Ramos (cell line): Measurements from ENCODE around the gene QSOX1.

ENCODE experiments used
- in situ Hi-C: fragments of 300-500 bp; cut with MboI; formaldehyde crosslinking; loops from one replicate; pipeline ENCODE4 v1.14.3; 2022; ENCODE audit warnings: low sequenced_read_pairs; ENCODE audit not compliant: unreplicated experiment

The QSOX1 gene

GRCh38 chr1:180230416-180230790 is 75.7 kb downstream of the QSOX1 start:
- in situ Hi-C loops: no loop called here

GRCh38 chr1:180230791-180231505 is 76.3 kb downstream of the QSOX1 start:
- in situ Hi-C loops: no loop called here

GRCh38 chr1:180231506-180231921 is 76.8 kb downstream of the QSOX1 start:
- in situ Hi-C loops: no loop called here

DNA sequence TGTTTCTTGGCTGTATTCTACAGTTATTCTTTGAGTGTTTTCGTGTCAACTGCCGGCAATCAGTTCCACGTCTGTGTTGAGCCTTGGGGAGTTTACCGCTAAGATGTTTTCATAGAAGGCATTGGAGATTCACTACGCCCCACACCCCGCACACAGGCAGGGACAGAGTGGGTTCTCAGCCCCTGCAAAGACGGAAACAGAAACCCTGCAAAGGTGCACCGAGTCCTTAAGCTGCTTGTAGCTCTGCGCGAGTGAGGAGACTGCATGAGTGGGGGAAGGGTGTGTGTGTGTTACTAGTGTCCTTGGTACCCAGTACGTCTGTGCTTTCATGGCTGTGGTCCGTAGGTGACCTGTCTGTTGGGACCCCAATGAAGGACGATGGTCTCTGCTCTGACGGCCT is 77.3 kb downstream of the QSOX1 start:
- in situ Hi-C loops: no loop called here

GRCh38 chr1:180232521-180233043 is 77.9 kb downstream of the QSOX1 start:
- in situ Hi-C loops: no loop called here

GRCh38 chr1:180233191-180234011 is 78.7 kb downstream of the QSOX1 start:
- in situ Hi-C loops: no loop called here

- in situ Hi-C loops: no loop called here
Measured at GRCh38 chr1:180234369-180235076, 79.9 kb downstream of the QSOX1 start.

DNA sequence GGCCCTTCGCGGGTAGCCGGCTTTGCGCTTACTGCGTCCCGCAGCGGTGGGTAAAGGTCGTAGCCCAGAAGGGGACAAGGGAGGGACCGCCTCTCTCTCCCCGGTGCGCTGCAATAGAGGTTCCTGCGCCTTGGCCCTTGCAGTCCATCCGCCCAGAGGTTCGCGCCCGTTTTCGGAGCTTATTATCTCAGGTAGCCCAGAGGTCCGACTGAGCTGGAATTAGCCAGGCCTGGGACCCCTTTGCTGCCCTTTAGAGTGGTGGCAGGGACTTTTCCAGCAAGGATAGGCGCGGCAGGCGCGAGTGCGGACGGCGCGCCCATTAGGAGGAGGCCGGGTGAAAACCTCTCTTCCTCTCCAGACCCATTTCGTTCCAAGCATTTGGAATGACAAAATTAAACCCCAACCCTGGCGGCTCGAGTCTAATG is 80.4 kb downstream of the QSOX1 start:
- in situ Hi-C loops: no loop called here

- in situ Hi-C loops: no loop called here
Measured at GRCh38 chr1:180235502-180236239, 81.0 kb downstream of the QSOX1 start.

DNA sequence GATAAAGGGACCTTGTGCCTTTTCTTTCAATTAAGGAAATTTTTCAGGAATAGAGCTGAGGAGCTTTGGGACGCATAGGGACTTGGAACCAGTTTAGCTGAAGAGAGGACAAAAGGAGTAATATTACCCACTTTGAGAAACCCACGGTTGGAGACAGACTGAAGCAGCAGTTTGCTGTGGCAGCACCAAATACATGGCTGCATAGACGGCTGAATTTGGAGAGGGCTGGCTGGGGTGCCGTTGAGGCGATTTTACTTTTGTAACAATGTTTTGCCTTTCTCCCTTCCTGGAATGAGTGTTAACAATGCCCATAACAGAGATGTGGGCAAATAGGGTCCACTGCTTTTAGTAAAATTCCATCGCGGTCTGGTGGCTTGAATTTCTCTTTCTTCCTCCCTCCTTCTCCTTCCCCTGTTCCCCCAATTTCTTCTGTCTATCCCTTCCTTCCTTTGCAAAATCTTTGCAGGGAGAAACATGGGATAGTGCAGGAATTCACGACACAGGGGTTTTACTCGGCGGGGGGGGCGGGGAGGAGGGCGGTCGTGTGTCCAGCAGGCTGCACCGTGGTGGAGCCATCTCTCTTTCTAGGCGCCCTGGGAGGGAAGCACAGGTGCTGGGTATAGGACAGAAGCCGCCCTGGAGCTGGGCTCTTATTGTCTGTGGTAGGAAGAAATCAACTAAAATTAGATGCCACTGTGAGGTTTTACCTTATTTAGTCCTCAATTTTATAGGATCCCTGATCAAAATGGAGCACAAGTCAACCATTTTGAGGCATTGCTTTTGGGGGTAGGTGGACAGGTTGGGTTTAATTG is 82.2 kb downstream of the QSOX1 start:
- in situ Hi-C loops: no loop called here

DNA sequence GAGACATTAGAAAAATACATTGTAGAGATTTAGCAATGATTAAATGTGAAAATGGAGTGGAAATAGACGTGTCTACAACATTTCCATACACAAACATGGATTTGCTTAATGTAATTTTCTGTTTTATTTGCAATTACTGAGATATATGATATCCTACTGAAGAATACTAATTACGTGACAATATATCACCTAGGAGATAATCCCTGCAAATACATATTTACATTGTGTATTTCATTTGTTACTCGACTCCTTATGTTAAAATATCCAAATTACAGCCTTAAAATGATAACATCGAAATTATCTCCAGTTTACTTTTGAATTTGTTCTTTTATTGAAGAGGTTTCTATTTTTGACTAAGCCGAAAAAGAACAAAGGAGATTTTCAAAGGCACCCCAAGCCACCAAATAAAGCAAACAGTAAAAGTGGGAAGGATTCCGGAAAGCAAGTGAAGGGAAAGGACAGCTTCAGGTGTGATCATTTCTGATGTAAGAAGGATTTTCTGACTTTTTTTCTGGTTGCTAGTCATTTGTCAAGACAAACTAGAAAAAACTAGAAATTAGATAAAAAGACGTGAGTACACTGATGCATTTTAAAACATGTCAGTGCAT is 83.3 kb downstream of the QSOX1 start:
- in situ Hi-C loops: no loop called here

DNA sequence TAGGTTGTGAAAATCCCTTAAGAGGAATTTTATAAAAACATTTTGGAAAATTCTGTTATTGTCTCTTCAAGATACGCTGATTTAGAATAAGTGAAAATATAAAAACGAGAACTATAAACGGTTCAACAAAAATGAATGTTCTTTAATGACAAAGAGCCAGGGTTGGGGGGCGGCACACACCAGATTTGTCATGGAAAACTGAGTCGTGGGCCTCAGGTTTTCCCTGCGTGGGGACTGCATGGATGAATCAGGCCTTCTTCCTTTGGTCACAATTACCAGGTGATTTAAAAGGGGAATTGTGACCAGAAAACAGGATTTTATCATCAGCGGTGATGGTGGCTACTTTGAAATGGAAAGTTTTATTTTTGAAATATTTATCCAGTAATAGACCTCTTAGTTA is 84.0 kb downstream of the QSOX1 start:
- in situ Hi-C loops: no loop called here

GRCh38 chr1:180239145-180240096 is 84.8 kb downstream of the QSOX1 start:
- in situ Hi-C loops: no loop called here

DNA sequence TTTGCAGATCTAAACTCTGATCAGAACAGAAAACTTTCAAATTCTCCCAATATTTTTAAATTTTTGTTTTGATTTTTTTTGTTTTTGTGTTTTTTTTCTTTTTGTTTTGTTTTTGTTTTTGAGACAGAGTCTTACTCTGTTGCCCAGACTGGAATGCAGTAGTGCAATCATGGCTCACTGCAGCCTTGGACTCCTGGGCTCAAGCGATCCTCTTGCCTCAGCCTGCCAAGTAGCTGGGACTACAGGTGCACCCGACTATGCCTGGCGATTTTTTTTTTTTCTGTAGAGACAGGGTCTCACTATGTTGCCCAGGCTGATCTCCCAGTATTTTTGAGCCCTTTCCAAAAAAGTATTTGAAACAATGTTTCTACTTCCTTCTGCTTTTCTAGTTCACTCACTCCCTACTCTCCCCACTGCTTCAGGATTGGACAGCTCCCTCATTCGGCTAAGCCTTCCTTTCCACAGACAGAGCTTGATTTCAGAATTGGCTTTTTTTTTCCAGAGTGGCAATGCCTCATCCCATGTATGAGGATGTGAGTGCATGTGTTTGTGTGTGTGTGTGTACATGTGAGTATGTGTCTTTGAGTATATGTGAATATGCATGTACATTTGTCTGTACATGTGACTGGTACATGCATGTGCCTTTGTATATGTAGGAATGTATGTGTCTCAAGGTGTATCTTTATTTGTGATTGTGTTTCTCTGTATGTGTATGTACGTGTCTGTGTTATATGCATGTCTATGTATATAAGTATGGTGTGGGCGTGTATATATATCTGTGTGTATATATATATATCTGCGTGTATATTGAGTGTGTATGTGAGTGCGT is 87.3 kb downstream of the QSOX1 start:
- in situ Hi-C loops: no loop called here

DNA sequence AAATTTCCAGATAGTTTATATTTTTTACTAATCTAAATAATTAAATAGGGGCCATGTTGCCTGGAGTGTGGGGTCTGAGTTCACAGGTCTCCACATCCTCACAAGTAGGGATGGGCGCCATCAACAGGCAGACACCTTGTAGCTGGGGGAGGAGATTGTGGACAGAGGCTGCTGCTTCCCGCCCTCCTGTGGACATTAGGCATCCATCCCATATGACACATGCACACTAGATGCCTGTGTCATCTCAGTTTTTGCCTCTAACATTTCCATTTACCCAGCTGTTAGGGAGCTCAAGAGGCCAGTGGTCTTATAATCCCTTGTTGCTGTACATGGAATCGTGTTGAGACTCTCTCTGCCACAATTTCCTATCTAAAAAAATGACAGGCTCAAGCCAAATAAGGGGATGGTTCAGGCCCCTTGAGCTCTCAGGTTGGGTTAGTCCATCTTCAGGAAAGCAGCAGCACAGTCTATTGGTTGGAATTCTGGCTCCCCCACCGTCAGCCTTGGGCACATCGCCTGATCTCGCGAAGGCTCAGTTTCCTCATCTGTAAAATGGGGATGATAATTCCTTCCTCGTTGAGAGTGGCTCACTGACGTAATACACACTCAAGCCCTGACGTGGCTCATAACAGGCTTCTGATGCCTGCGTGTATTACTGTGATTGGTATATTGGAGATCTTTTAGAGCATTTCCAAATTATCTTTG is 89.0 kb downstream of the QSOX1 start:
- in situ Hi-C loops: no loop called here

DNA sequence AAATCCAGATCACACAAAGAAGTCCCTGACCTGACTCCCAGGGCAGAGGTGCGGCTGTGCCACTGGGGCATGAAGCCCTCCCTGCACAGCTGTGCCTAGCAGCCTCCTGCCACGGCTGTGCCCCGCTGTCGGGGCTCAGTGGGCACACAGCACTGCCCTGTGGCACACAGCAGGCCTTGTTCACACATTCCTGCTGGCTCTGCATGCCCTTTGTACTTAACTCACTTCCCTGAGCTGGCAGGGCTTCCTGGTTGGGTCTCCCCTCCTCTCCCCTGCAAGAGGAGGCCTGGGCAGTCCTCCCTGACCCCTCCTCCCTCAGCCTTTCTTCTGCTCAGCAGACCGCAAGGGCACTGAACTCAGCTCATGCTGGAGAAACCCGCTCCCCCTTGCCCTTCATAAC is 90.2 kb downstream of the QSOX1 start:
- in situ Hi-C loops: no loop called here
